HepG2 (cell line): ENCODE results near the gene COL9A3. TPM values are rescaled to one million over a fixed set of nuclear protein-coding genes. Genes with fewer than 3 reads are reported as not detected.
A peak's percentile ranks its signal among the peaks of the same experiment; 100 is the strongest.

ENCODE experiments used
- HCFC1 ChIP-seq: fragments of 150-350 bp; IDR thresholded peaks from 2 replicates; pipeline ENCODE4 v1.6.1; 2014; ENCODE audit warnings: low read depth, low read length
- NR2F2 ChIP-seq: IDR thresholded peaks from 2 replicates; pipeline ENCODE4 v1.6.1; 2012; ENCODE audit warnings: low read depth, inconsistent platforms, borderline replicate concordance
- PHF20 ChIP-seq: sonication (generic); formaldehyde crosslinking; IDR thresholded peaks from 2 replicates; pipeline ENCODE4 v1.5.0; 2020; ENCODE audit warnings: mild to moderate bottlenecking, missing genetic modification reagents
- SIN3A ChIP-seq: IDR thresholded peaks from 2 replicates; pipeline ENCODE4 v1.6.1; 2011; ENCODE audit warnings: low read depth, mild to moderate bottlenecking, control low read depth, low read length, borderline replicate concordance
- SIX1 ChIP-seq: sonication (generic); formaldehyde crosslinking; IDR thresholded peaks from 2 replicates; pipeline ENCODE4 v1.4.0; 2020; ENCODE audit warnings: missing genetic modification reagents, borderline replicate concordance
- SKI ChIP-seq: fragments of 450-650 bp; IDR thresholded peaks from one replicate; pipeline ENCODE4 v1.6.1; 2018; ENCODE audit warnings: mild to moderate bottlenecking; ENCODE audit not compliant: partially characterized antibody
- ZBTB42 ChIP-seq: sonication (generic); formaldehyde crosslinking; IDR thresholded peaks from 2 replicates; pipeline ENCODE4 v1.5.0; 2020; ENCODE audit warnings: mild to moderate bottlenecking, missing genetic modification reagents
- ZNF225 ChIP-seq: sonication (generic); formaldehyde crosslinking; IDR thresholded peaks from 2 replicates; pipeline ENCODE4 v1.4.0; 2020; ENCODE audit warnings: mild to moderate bottlenecking, missing genetic modification reagents
- ZNF33A ChIP-seq: sonication (generic); formaldehyde crosslinking; IDR thresholded peaks from 2 replicates; pipeline ENCODE4 v1.5.1; 2020; ENCODE audit warnings: missing genetic modification reagents, mild to moderate bottlenecking, moderate library complexity, borderline replicate concordance
- ZNF44 ChIP-seq: sonication (generic); formaldehyde crosslinking; IDR thresholded peaks from 2 replicates; pipeline ENCODE4 v1.5.1; 2020; ENCODE audit warnings: mild to moderate bottlenecking, missing genetic modification reagents
- ZNF766 ChIP-seq: sonication (generic); formaldehyde crosslinking; IDR thresholded peaks from 2 replicates; pipeline ENCODE4 v1.5.0; 2020; ENCODE audit warnings: missing genetic modification reagents, borderline replicate concordance
- polyA plus RNA-seq, 8 experiments: library from polyadenylated mRNA; depleted of rRNA in 3 of 8; stranded (reverse) in 7 of 8; unstranded in 1 of 8; fragments of >200 nt; fragmentation: Illumina TruSeq in 4 of 8; extraction: Trizol in 4 of 8; gene quantifications; 2 replicates each; pipeline versions ENCODE4 v1.2.1 to v1.2.3, GENCODE V29; 2011 to 2016; ENCODE audit warnings: low read depth in 4 of 8, missing spikeins in 1 of 8, mixed read lengths in 1 of 8; ENCODE audit not compliant: insufficient read depth in 1 of 8
- total RNA-seq, 5 experiments: library from RNA; depleted of rRNA; stranded (reverse); fragments of >200 nt; fragmentation: Illumina TruSeq; extraction: Trizol; gene quantifications; 2 replicates each; pipeline ENCODE4 v1.2.3, GENCODE V29; 2016; ENCODE audit warnings: low read depth in 1 of 5
- TF ChIP-seq, protein P1 (sequence below): IDR thresholded peaks from 2 replicates; pipeline ENCODE4 v1.6.1; 2018; ENCODE audit warnings: missing genetic modification reagents, mild to moderate bottlenecking, missing compliant biosample characterization
- TF ChIP-seq, protein P2 (sequence below): sonication (generic); formaldehyde crosslinking; IDR thresholded peaks from 2 replicates; pipeline ENCODE4 v1.4.0; 2020; ENCODE audit warnings: missing genetic modification reagents, mild to moderate bottlenecking, borderline replicate concordance
- TF ChIP-seq, protein P3 (sequence below): sonication (generic); formaldehyde crosslinking; IDR thresholded peaks from 2 replicates; pipeline ENCODE4 v1.8.1; 2022; ENCODE audit warnings: low read depth, mild to moderate bottlenecking, missing genetic modification reagents
- TF ChIP-seq, protein P4 (sequence below): sonication (generic); formaldehyde crosslinking; IDR thresholded peaks from 2 replicates; pipeline ENCODE4 v1.8.0; 2022; ENCODE audit warnings: mild to moderate bottlenecking, missing genetic modification reagents, moderate library complexity
- TF ChIP-seq, protein P5 (sequence below): sonication (generic); formaldehyde crosslinking; IDR thresholded peaks from 2 replicates; pipeline ENCODE4 v1.4.0; 2020; ENCODE audit warnings: missing genetic modification reagents, borderline replicate concordance
- TF ChIP-seq, protein P6 (sequence below): sonication (generic); formaldehyde crosslinking; IDR thresholded peaks from 2 replicates; pipeline ENCODE4 v1.8.1; 2023; ENCODE audit warnings: mild to moderate bottlenecking, missing genetic modification reagents, borderline replicate concordance

COL9A3 gene
- total and polyA plus RNA-seq, 2 of the 13 experiments (the other 11 are each of a cell fraction or from before 2014, with no cell fraction given) = 155 to 204 TPM

DNA sequence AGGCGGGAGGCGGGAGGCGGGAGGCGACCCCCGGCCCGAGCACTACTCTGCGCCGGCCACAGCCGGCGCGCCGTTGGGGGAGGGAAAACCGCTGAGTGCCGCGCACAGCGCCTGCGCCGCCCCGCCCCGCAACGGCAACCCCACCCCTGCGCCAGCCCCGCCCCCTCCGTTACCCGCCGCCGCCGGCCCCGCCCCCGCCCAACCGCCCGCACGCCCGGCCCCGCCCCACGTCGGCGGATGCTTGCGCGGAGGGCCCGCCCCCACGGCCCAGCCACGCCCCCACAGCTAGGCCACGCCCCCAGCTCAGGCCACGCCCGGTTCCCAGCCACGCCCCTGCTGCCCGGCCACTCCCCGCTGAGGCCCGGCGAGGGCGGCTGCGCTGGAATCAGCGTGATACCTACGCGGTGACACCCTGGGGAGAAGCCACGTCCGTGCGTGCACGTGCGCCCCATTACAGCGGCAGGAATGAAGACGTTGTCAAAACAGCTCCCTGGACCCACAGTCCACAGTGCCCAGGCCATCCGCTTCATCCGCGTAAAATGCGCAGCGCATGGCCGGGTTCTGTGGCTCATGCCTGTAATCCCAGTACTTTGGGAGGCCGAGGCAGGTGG is 45.0 kb downstream of the COL9A3 start, which contains the start of gene TCFL5 (continued):
- TF ChIP-seq, protein P1, sequence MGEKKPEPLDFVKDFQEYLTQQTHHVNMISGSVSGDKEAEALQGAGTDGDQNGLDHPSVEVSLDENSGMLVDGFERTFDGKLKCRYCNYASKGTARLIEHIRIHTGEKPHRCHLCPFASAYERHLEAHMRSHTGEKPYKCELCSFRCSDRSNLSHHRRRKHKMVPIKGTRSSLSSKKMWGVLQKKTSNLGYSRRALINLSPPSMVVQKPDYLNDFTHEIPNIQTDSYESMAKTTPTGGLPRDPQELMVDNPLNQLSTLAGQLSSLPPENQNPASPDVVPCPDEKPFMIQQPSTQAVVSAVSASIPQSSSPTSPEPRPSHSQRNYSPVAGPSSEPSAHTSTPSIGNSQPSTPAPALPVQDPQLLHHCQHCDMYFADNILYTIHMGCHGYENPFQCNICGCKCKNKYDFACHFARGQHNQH (CRISPR knock-in tag) = peak; percentile 94
- TF ChIP-seq ZNF44 (CRISPR knock-in tag) (peak; percentile 99), ZNF33A (CRISPR knock-in tag) (no peak), NR2F2 (no peak), ZBTB42 (CRISPR knock-in tag) (no peak), SIN3A (0 out of 2 replicates have a peak, but pooled peaks have one; percentile 13), PHF20 (peak; percentile 46; the same call in 1 of the 2 replicates), ZNF766 (CRISPR knock-in tag) (peak; percentile 97), SIX1 (CRISPR knock-in tag) (peak; percentile 59; the same call in 1 of the 2 replicates), ZNF225 (peak; percentile 99), SKI (peak; percentile 43), HCFC1 (no peak)
- TF ChIP-seq, protein P2, sequence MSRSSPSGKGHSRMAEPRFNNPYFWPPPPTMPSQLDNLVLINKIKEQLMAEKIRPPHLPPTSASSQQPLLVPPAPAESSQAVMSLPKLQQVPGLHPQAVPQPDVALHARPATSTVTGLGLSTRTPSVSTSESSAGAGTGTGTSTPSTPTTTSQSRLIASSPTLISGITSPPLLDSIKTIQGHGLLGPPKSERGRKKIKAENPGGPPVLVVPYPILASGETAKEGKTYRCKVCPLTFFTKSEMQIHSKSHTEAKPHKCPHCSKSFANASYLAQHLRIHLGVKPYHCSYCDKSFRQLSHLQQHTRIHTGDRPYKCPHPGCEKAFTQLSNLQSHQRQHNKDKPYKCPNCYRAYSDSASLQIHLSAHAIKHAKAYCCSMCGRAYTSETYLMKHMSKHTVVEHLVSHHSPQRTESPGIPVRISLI (CRISPR knock-in tag) = peak; percentile 66
- TF ChIP-seq, protein P3, sequence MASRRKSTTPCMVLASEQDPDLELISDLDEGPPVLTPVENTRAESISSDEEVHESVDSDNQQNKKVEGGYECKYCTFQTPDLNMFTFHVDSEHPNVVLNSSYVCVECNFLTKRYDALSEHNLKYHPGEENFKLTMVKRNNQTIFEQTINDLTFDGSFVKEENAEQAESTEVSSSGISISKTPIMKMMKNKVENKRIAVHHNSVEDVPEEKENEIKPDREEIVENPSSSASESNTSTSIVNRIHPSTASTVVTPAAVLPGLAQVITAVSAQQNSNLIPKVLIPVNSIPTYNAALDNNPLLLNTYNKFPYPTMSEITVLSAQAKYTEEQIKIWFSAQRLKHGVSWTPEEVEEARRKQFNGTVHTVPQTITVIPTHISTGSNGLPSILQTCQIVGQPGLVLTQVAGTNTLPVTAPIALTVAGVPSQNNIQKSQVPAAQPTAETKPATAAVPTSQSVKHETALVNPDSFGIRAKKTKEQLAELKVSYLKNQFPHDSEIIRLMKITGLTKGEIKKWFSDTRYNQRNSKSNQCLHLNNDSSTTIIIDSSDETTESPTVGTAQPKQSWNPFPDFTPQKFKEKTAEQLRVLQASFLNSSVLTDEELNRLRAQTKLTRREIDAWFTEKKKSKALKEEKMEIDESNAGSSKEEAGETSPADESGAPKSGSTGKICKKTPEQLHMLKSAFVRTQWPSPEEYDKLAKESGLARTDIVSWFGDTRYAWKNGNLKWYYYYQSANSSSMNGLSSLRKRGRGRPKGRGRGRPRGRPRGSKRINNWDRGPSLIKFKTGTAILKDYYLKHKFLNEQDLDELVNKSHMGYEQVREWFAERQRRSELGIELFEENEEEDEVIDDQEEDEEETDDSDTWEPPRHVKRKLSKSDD = peak; percentile 96
- TF ChIP-seq, protein P4, sequence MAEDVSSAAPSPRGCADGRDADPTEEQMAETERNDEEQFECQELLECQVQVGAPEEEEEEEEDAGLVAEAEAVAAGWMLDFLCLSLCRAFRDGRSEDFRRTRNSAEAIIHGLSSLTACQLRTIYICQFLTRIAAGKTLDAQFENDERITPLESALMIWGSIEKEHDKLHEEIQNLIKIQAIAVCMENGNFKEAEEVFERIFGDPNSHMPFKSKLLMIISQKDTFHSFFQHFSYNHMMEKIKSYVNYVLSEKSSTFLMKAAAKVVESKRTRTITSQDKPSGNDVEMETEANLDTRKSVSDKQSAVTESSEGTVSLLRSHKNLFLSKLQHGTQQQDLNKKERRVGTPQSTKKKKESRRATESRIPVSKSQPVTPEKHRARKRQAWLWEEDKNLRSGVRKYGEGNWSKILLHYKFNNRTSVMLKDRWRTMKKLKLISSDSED (CRISPR knock-in tag) = peak; percentile 86; the same call in 1 of the 2 replicates
- TF ChIP-seq, protein P5, sequence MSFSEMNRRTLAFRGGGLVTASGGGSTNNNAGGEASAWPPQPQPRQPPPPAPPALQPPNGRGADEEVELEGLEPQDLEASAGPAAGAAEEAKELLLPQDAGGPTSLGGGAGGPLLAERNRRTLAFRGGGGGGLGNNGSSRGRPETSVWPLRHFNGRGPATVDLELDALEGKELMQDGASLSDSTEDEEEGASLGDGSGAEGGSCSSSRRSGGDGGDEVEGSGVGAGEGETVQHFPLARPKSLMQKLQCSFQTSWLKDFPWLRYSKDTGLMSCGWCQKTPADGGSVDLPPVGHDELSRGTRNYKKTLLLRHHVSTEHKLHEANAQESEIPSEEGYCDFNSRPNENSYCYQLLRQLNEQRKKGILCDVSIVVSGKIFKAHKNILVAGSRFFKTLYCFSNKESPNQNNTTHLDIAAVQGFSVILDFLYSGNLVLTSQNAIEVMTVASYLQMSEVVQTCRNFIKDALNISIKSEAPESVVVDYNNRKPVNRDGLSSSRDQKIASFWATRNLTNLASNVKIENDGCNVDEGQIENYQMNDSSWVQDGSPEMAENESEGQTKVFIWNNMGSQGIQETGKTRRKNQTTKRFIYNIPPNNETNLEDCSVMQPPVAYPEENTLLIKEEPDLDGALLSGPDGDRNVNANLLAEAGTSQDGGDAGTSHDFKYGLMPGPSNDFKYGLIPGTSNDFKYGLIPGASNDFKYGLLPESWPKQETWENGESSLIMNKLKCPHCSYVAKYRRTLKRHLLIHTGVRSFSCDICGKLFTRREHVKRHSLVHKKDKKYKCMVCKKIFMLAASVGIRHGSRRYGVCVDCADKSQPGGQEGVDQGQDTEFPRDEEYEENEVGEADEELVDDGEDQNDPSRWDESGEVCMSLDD (CRISPR knock-in tag) = peak; percentile 81; the same call in 1 of the 2 replicates
- TF ChIP-seq, protein P6, sequence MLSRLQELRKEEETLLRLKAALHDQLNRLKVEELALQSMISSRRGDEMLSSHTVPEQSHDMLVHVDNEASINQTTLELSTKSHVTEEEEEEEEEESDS = no peak
